D721Med (cell line): ENCODE measurements around the gene RHCG.

Experiments
- DNase-seq: peaks from one replicate; pipeline ENCODE4 v3.0.0; 2011; ENCODE audit warnings: low spot score; ENCODE audit not compliant: insufficient read length
- FAIRE-seq: peaks from 2 replicates; lab custom pipeline; 2011; peaks lifted over from hg19 to GRCh38; lab: Jason Lieb, UNC
- TF ChIP-seq, protein P1 (sequence below): IDR thresholded peaks from 2 replicates; pipeline ENCODE4 v1.5.1; 2012; ENCODE audit warnings: mild to moderate bottlenecking, control low read depth; ENCODE audit not compliant: insufficient read depth; ENCODE audit errors: missing control alignments

RHCG gene

DNA sequence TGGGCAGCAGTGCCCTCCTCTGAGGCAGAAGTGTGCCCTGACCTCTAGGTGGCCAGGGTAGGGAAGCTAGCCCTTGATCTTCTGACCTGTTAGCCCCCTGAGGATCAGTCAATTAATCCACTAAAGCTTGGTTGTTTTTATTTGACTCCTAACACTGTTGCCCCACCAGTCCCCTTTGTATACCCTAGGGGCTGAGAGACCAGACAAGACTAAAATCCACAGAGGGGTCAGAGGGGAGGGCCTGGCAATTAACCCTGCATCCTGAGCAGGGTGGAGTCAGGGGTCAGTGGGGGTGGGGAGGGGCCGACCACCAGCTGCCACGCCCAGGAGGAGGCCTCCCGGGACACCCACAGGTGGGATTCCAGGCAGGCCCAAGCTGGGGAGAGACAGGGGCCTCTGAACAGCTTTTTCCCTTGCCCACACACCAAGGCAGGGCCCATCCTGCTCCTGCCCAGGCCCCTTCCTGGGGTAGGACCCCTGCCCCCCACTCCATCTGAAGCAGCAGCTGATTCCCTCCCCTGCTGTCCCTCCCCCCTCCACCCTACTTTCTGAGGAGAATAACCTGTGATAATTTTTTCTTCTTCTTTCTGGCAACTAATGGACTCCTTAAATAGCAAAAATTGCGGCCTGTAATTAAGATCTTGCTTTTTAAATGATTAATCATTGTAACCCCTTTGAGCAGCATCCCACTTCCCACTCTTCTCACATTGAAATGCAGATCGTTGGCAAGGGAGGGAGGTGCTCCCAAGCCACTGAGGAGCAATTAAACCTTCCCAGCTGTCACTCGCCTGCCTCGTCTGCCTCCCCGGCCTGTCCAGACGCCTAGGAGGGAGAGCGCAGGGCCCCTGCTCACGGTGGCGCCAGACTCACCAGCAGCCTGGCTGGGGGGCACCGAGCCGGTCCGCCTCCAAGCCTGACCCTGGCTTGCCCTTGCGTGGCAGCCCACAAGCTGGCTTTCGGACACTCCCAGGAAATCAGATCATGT lies 51.9 kb downstream of the RHCG start:
- DNase-seq (peak; percentile 89), FAIRE-seq (no peak)
- TF ChIP-seq, protein P1, sequence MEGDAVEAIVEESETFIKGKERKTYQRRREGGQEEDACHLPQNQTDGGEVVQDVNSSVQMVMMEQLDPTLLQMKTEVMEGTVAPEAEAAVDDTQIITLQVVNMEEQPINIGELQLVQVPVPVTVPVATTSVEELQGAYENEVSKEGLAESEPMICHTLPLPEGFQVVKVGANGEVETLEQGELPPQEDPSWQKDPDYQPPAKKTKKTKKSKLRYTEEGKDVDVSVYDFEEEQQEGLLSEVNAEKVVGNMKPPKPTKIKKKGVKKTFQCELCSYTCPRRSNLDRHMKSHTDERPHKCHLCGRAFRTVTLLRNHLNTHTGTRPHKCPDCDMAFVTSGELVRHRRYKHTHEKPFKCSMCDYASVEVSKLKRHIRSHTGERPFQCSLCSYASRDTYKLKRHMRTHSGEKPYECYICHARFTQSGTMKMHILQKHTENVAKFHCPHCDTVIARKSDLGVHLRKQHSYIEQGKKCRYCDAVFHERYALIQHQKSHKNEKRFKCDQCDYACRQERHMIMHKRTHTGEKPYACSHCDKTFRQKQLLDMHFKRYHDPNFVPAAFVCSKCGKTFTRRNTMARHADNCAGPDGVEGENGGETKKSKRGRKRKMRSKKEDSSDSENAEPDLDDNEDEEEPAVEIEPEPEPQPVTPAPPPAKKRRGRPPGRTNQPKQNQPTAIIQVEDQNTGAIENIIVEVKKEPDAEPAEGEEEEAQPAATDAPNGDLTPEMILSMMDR, result no peak

DNA sequence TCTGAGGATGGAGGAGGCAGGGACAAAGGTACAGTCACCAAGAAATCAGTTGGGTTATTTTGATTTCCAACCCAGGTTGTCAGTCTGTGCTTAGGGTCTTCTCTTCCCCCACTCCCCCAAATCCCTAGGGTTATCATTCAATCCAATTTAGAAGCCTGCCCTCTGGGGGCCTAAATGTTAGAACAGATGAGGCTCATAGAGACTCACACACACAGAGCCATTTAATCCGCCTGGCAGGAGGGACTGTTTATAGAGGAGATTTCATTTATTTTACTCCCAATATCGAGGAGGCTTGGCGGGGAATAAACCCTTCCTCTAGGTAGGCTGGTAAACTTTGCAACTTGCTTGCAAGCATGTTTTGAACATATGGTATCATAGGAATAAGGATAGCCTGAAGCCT lies 52.8 kb downstream of the RHCG start:
- no peak for DNase-seq
- TF ChIP-seq, protein P1, result no peak
- FAIRE-seq, result no peak

DNA sequence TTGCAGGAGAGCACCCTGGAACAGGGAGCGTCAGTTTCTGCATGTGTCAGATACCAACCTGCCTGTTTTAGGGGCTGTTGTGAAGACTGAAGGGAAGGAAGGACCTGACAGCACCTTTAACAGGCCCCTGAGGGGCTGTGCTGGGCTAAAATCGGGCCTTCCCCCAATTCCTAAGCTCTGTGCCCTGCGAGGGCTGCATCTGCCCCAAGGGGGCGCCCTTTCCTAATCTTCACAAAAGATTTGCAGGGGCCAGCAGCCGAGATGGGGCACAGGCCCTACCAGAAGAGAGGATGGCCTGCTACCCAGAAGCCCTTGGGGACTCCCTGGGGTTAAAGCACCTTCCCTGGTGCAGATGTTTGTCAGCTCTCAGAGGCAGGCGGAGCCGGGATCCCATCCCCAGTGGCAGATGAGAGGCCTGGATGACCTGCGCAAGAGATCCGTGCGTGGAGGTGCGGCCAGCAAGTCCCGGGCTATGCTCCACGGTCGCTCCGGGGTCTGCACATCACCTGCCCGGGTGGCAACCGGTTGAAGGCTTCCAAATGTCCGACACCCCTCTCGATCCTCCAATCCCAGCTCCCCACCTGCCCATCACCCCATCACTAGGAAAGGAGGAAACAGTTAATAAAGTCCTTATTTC lies 53.6 kb downstream of the RHCG start:
- FAIRE-seq (no peak), DNase-seq (peak; percentile 79)
- TF ChIP-seq, protein P1, result peak; percentile 68

DNA sequence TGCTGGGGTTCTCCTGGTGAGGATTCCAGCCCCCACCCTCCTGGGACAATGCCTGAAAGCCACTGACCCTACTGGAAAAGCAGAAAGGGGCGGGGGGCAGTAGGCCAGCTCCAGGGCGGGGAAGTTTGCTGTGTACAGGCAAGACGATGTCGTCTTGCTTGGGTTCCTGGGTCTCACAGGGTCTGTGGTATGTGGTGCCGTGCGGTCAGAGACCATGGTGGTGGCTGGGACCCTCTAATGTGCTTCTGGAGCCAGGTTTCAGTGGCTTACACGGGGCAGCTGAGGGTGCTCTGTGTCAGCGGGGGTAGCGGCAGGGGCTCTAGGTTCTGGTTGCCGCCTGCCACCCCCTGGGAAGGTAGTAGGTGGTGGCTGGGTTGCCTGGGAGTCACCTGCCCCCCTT lies 54.2 kb downstream of the RHCG start:
- FAIRE-seq, result no peak
- TF ChIP-seq, protein P1, result no peak
- no peak for DNase-seq

DNA sequence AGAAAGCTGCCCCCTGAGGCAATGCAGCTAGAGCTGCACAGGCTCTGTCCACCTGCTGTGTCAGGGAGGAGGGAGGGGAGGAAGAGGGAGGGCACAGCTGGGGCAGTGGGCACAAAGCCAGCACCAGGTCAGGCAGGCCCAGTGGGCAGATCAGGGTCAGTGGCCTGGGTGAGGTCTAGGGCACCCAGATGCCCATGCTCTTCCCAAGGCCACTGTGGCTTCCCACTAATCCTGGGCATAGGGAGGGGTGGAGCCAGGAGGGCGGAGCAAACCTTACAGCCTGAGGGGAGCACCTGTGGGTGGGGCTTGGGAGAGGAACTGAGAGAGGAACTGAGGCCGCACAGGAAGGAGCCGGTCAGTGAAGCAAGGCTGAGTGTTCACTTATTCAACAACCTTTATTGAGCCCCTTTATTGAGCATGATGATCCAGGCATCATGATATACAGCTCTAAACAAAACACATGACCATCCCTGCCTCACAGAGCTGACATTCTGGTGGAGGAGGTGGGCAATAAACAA lies 55.0 kb downstream of the RHCG start:
- TF ChIP-seq, protein P1, result no peak
- DNase-seq (no peak), FAIRE-seq (no peak)

DNA sequence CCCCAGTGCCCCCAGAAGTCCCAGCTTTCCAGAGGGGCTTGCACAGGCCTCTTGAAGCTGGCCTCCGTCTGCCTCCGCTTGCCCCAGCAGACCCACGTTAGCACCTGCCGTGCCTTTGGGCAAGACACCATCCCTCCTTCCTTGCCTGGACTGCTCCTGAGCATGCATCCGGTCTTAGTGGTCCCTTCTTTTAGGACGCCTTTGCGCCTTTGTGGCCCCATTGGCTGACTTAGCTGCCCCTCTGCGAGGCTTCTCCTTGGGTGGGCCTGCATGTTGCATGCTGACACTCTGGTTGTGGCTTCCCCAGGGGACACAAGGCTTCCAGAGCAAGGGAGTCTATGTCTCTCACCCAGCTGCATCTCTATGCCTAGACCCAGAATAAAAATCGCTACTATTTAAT lies 56.6 kb downstream of the RHCG start:
- TF ChIP-seq, protein P1, result no peak
- DNase-seq, result no peak
- no peak for FAIRE-seq
